ENCODE measurements around the gene ABCG4.

DNA sequence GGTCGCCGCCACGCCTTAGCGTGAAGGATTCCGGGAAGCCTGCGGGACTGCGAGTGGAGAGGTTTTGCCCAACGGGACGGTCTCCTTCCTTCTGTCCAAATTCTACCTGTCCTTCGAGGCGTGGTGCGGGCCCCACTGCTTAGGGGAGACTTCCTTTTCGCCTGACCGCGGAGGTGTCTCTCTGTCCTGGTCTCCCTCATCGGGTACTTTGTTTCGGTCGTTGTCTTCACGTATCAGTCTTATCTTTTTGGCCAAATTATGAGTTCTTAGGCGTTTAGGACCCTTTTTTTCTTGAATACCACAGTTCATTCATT is 27.1 kb upstream of the ABCG4 start:
- TF ChIP-seq CTCF (IDR thresholded peaks at IDR 0.05) = no peak
- no peak for TF ChIP-seq POLR2AphosphoS5 (IDR thresholded peaks at IDR 0.05)
